GM12878 (cell line): ENCODE data around the gene PSMC3IP. TPM values are rescaled to one million over a fixed set of nuclear protein-coding genes. Genes with fewer than 3 reads are reported as not detected.

Experiments
- ATAC-seq: fragments of 200-7000 bp; cut with Tn5 transposase; 3 replicates; pipeline ENCODE4 v1.9.1; 2020; ENCODE audit warnings: mild to moderate bottlenecking, moderate library complexity
- BruUV-seq: library from RNA; stranded (reverse); fragments of 400-500 nt; replicated peaks from 2 replicates; lab custom pipeline; 2021; lab: Mats Ljungman, UMichigan
- CTCF ChIA-PET: fragments of 300-600 bp; sonication (Branson Sonifier 250); formaldehyde crosslinking; extraction: SDS; loops from one replicate; lab custom pipeline; 2021; ENCODE audit warnings: inconsistent platforms; lab: Yijun Ruan, JAX
- POLR2A ChIA-PET: fragments of 350-600 bp; formaldehyde crosslinking; extraction: SDS; loops from one replicate; lab custom pipeline; 2021; ENCODE audit warnings: inconsistent platforms; lab: Charles Lee
- RAD21 ChIA-PET: fragments of 300-600 bp; sonication (Branson Sonifier 250); formaldehyde crosslinking; loops from one replicate; lab custom pipeline; 2023; ENCODE audit warnings: antibody characterized with exemption; ENCODE audit not compliant: unreplicated experiment; lab: Charles Lee
- SMC1A ChIA-PET: fragments of 300-600 bp; sonication (Branson Sonifier 250); formaldehyde crosslinking; loops from one replicate; lab custom pipeline; 2023; ENCODE audit not compliant: unreplicated experiment, uncharacterized antibody; lab: Charles Lee
- DNase-seq: peaks from one replicate; pipeline ENCODE4 v3.0.0-alpha.2; 2011; ENCODE audit warnings: low read depth, low spot score
- FAIRE-seq: peaks from 3 replicates; lab custom pipeline; 2011; peaks lifted over from hg19 to GRCh38; lab: Jason Lieb, UNC
- H2AFZ ChIP-seq: 2 replicates; pipeline ENCODE4 v1.6.0; 2011; ENCODE audit warnings: low read depth, low read length, control low read depth; ENCODE audit not compliant: control insufficient read depth
- H3K27ac ChIP-seq: 2 replicates; pipeline ENCODE4 v1.5.1; 2011; ENCODE audit warnings: control low read depth; ENCODE audit not compliant: control insufficient read depth, insufficient read depth
- H3K27me3 ChIP-seq, 2 experiments: replicated peaks in 1 of 2; 2 replicates each; pipeline versions ENCODE4 v1.6.0 to v1.6.1; 2011; ENCODE audit warnings: low read length in 1 of 2; ENCODE audit not compliant: control insufficient read depth in 2 of 2, insufficient read depth in 2 of 2
- H3K36me3 ChIP-seq, 2 experiments: 2 replicates each; pipeline ENCODE4 v1.5.1; 2011; ENCODE audit warnings: low read length in 1 of 2; ENCODE audit not compliant: control insufficient read depth in 2 of 2, insufficient read depth in 2 of 2
- H3K4me1 ChIP-seq: 2 replicates; pipeline ENCODE4 v1.6.1; 2011; ENCODE audit warnings: mild to moderate bottlenecking, low read length, moderate library complexity, mixed read lengths; ENCODE audit not compliant: control insufficient read depth, insufficient read depth
- H3K4me2 ChIP-seq: 2 replicates; pipeline ENCODE4 v1.6.0; 2011; ENCODE audit warnings: control low read depth; ENCODE audit not compliant: control insufficient read depth, insufficient read depth
- H3K4me3 ChIP-seq: fragments of 200-600 bp; sonication (generic); 2 replicates; pipeline ENCODE4 v1.5.1; 2016
- H3K79me2 ChIP-seq: 2 replicates; pipeline ENCODE4 v1.6.0; 2011; ENCODE audit warnings: low read length; ENCODE audit not compliant: control insufficient read depth, insufficient read depth
- H3K9ac ChIP-seq: 2 replicates; pipeline ENCODE4 v1.8.0; 2011; ENCODE audit warnings: low read length, control low read depth, mixed read lengths; ENCODE audit not compliant: control insufficient read depth, insufficient read depth
- H3K9me3 ChIP-seq: replicated peaks from 3 replicates; pipeline ENCODE4 v1.5.1; 2011; ENCODE audit warnings: mild to moderate bottlenecking, low read length; ENCODE audit not compliant: control insufficient read depth, insufficient read depth
- H4K20me1 ChIP-seq: 2 replicates; pipeline ENCODE4 v1.6.0; 2011; ENCODE audit not compliant: control insufficient read depth, insufficient read depth
- CHD4 ChIP-seq: fragments of 200-600 bp; sonication (generic); IDR thresholded peaks from 2 replicates; pipeline ENCODE4 v1.6.1; 2016; ENCODE audit warnings: mild to moderate bottlenecking
- HSF1 ChIP-seq: fragments of 150-350 bp; IDR thresholded peaks from 2 replicates; pipeline ENCODE4 v1.6.1; 2014; ENCODE audit warnings: mild to moderate bottlenecking, low read depth, low read length
- JUNB ChIP-seq: IDR thresholded peaks from 2 replicates; pipeline ENCODE4 v1.6.1; 2016; ENCODE audit warnings: antibody characterized with exemption, mild to moderate bottlenecking
- ZBED1 ChIP-seq: IDR thresholded peaks from 2 replicates; pipeline ENCODE4 v1.6.1; 2016; ENCODE audit warnings: borderline replicate concordance
- WGBS: methylation state at CpG from one replicate; pipeline ENCODE4 v1.1.6; 2016; ENCODE audit warnings: low lambda C conversion rate; ENCODE audit not compliant: insufficient replicate concordance, insufficient coverage; ENCODE audit errors: missing lambda C conversion rate; 5-methylcytosine and 5-hydroxymethylcytosine counted together
- in situ Hi-C: fragments of 300-500 bp; cut with MboI; formaldehyde crosslinking; loops from 9 replicates; pipeline ENCODE4 v1.14.3; 2018; ENCODE audit warnings: mixed read lengths
- intact Hi-C: fragments of 100-400 bp; cut with micrococcal nuclease; formaldehyde crosslinking; loops from one replicate; pipeline ENCODE4 v1.14.2; 2022; ENCODE audit not compliant: unreplicated experiment
- polyA plus RNA-seq, 11 experiments: library from polyadenylated mRNA; depleted of rRNA in 4 of 11; unstranded in 6 of 11; stranded (reverse) in 5 of 11; fragments of >200 nt; fragmentation: Nextera tagmentation in 4 of 11; fragmentation: Illumina TruSeq in 1 of 11; extraction: Ambion mirVana in 4 of 11; extraction: Trizol in 1 of 11; gene quantifications; 1 replicate in 1 of 11; 2 replicates in 10 of 11; pipeline versions ENCODE4 v1.2.1 to v1.2.3, GENCODE V29; 2011 to 2016; ENCODE audit warnings: inconsistent platforms in 2 of 11, missing spikeins in 2 of 11, low read depth in 1 of 11
- total RNA-seq, 4 experiments: library from RNA; depleted of rRNA in 3 of 4; stranded (reverse); fragments of >200 nt in 3 of 4; fragmentation: Illumina TruSeq in 1 of 4; extraction: Trizol in 1 of 4; gene quantifications; 2 replicates each; pipeline versions ENCODE4 v1.2.1 to v1.2.3, GENCODE V29; 2013 to 2021
- TF ChIP-seq, protein P1 (sequence below): fragments of 450-650 bp; IDR thresholded peaks from 2 replicates; pipeline ENCODE4 v1.6.1; 2016; ENCODE audit warnings: mild to moderate bottlenecking

PSMC3IP gene
- total and polyA plus RNA-seq, 10 of the 15 experiments (the other 5 are each of a cell fraction or from before 2014, with no cell fraction given): 6.8 to 34.5 (median 17.7) TPM

DNA sequence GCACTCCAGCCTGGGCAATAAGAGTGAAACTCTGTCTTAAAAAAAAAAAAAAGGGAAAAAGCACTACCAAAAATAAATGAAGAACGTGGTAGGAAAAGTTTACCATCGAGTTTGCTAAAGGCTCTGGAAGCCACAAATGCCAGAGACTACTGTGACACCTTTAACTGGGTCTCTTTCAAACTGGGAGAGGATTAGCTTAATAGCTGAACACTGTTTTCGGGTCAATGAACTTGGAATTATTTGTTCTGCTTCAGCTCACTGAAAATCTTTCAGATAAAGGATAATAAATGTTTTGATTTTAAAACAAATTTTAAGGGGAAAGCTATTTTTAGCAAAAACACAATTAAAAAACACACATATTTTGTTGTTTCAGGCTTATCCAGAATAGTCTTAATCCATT lies 30.2 kb upstream of the PSMC3IP start (continued):
- TF ChIP-seq ZBED1 (no peak), HSF1 (no peak), JUNB (no peak)

- CTCF ChIA-PET: no interaction called here
- intact Hi-C loops (no loop called here), in situ Hi-C loops (loop anchor here (25.0 kb wide), 1 partner anchor 609 kb away; the partner anchor contains the start of gene TMEM106A)
- Histone ChIP-seq H3K9ac (peak overlapping the region; percentile 10; the same call in 1 of the 2 replicates), H3K4me2 (peak overlapping the region; percentile 49), H3K27ac (no peak overlapping the region), H3K27me3 (no peaks in the 10 kb centered on the region), H3K79me2 (peaks cover 74% of the 10 kb centered on the region), H3K9me3 (no peaks in the 10 kb centered on the region), H4K20me1 (no peaks in the 10 kb centered on the region; the same call in 1 of the 2 replicates), H3K36me3 (peaks cover 0 to 4% of the 10 kb centered on the region in 2 experiments; a peak in 2 of 4 replicates), H3K4me3 (peak overlapping the region; percentile 49; the same call in 1 of the 2 replicates), H3K4me1 (peaks cover 8% of the 10 kb centered on the region), H2AFZ (no peak overlapping the region)
- POLR2A ChIA-PET: interaction anchor here (3.0 to 3.9 kb wide), 2 partner anchors 25 to 74 kb away, joined by 21 to 26 read pairs; partner anchors contain the start of genes PLEKHH3 and PSMC3IP
- no TSS peak for BruUV-seq
- RAD21 ChIA-PET: interaction anchor here (1.4 to 6.8 kb wide), 3 partner anchors 25 to 80 kb away, joined by 3 to 58 read pairs (median 43); partner anchors contain the start of genes PLEKHH3 and PSMC3IP
- 80% methylated on average over 7 of the region's 7 CpGs for WGBS
- DNase-seq (no peak), ATAC-seq (peak; percentile 61), FAIRE-seq (no peak)
- TF ChIP-seq, protein P1, sequence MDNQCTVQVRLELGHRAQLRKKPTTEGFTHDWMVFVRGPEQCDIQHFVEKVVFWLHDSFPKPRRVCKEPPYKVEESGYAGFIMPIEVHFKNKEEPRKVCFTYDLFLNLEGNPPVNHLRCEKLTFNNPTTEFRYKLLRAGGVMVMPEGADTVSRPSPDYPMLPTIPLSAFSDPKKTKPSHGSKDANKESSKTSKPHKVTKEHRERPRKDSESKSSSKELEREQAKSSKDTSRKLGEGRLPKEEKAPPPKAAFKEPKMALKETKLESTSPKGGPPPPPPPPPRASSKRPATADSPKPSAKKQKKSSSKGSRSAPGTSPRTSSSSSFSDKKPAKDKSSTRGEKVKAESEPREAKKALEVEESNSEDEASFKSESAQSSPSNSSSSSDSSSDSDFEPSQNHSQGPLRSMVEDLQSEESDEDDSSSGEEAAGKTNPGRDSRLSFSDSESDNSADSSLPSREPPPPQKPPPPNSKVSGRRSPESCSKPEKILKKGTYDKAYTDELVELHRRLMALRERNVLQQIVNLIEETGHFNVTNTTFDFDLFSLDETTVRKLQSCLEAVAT: 0 out of 2 replicates have a peak, but pooled peaks have one; percentile 27
- TF ChIP-seq CHD4: no peak
- SMC1A ChIA-PET: interaction anchor here (3.7 to 7.1 kb wide), 3 partner anchors 18 to 74 kb away, joined by 35 to 85 read pairs (median 69); partner anchors contain the start of genes CCR10, PLEKHH3 and PSMC3IP
These were observed 25.8 kb upstream of the PSMC3IP start for GRCh38 chr17:42603318-42603717.
